Left renal pelvis (tissue), 4 donors: ENCODE data around the gene SLC39A11. TPM values are rescaled to one million over a fixed set of nuclear protein-coding genes. Genes with fewer than 3 reads are reported as not detected.

Experiments
- polyA plus RNA-seq, 4 donors: library from polyadenylated mRNA; unstranded; fragments of 120-200 nt; gene quantifications; one replicate each; pipeline ENCODE4 v1.2.1, GENCODE V29; 2013; ENCODE audit not compliant: insufficient read length in 4 of 4

The SLC39A11 gene
- polyA plus RNA-seq, 4 donors, result 11.7 to 28.4 (median 24.5) TPM

Other genes with a start within 250 kb of the SLC39A11 start
- gene SSTR2, start 72.3 kb upstream of the SLC39A11 start, polyA plus RNA-seq, result 1 to 10 TPM in 3 of 4 donors, under 1 TPM in 1; 0.55 to 2.5 (median 1.9) TPM
- gene COG1, start 100.4 kb upstream of the SLC39A11 start, polyA plus RNA-seq, result 10 to 100 TPM; 39.7 to 70.5 (median 48.4) TPM
- under 1 TPM in 1 of 4 donors, not detected in 3; 0.26 TPM for gene CPSF4L, start 169.2 kb upstream of the SLC39A11 start, polyA plus RNA-seq
- gene CDC42EP4, start 219.3 kb upstream of the SLC39A11 start, polyA plus RNA-seq, result 10 to 100 TPM; 41.9 to 63.8 (median 51.5) TPM